ENCODE measurements around the gene ERC1.

- no peak for TF ChIP-seq POLR2A (IDR thresholded peaks at IDR 0.05)
- TF ChIP-seq CTCF (IDR thresholded peaks at IDR 0.05) = no peak
- TF ChIP-seq POLR2AphosphoS5 (IDR thresholded peaks at IDR 0.05) = no peak
Measured at GRCh38 chr12:1339618-1340319, 348.7 kb downstream of the ERC1 start.
